Spinal cord (tissue), 10 donors: Measurements from ENCODE around the gene CHRM4. TPM values are rescaled to one million over a fixed set of nuclear protein-coding genes. Genes with fewer than 3 reads are reported as not detected.

Experiments
- DNase-seq, 6 donors: peaks; one replicate each; pipeline versions ENCODE4 v3.0.0 to v3.0.0-alpha.2; 2013 to 2015; ENCODE audit warnings: low spot score in 6 of 6, low read depth in 4 of 6
- H3K27ac ChIP-seq: one replicate; pipeline ENCODE4 v1.5.1; 2013; ENCODE audit warnings: low read depth, low read length, control low read depth
- H3K27me3 ChIP-seq: one replicate; pipeline ENCODE4 v1.6.1; 2013; ENCODE audit warnings: low read length; ENCODE audit not compliant: control insufficient read depth, insufficient read depth
- H3K36me3 ChIP-seq: one replicate; pipeline ENCODE4 v1.6.1; 2013; ENCODE audit warnings: low read length; ENCODE audit not compliant: control insufficient read depth, insufficient read depth
- H3K4me1 ChIP-seq: one replicate; pipeline ENCODE4 v1.6.1; 2013; ENCODE audit warnings: low read length; ENCODE audit not compliant: control insufficient read depth, insufficient read depth
- H3K4me3 ChIP-seq: one replicate; pipeline ENCODE4 v1.5.1; 2013; ENCODE audit warnings: low read depth, low read length, control low read depth
- H3K9me3 ChIP-seq: one replicate; pipeline ENCODE4 v1.6.1; 2013; ENCODE audit warnings: low read length; ENCODE audit not compliant: control insufficient read depth, insufficient read depth
- WGBS: methylation state at CpG from one replicate; pipeline ENCODE4 v1.1.5; 2013; ENCODE audit warnings: missing lambda C conversion rate; ENCODE audit not compliant: insufficient coverage; 5-methylcytosine and 5-hydroxymethylcytosine counted together
- polyA plus RNA-seq, 2 donors: library from polyadenylated mRNA; unstranded; fragments of 120-200 nt; gene quantifications; one replicate each; pipeline ENCODE4 v1.2.1, GENCODE V29; 2013; ENCODE audit not compliant: insufficient read length in 2 of 2
- total RNA-seq, 2 donors: library from RNA; depleted of rRNA in 1 of 2; stranded (reverse); fragments of 120-200 nt in 1 of 2; fragments of >200 nt in 1 of 2; gene quantifications; one replicate each; pipeline versions ENCODE4 v1.2.3 to v1.2.4, GENCODE V29; 2013 to 2014
- donor health status: healthy.

CHRM4 gene
- total and polyA plus RNA-seq, 4 donors: 1.0 to 7.6 (median 5.5) TPM

GRCh38 chr11:46389450-46390330, 1.9 kb downstream of the CHRM4 start:
- H3K36me3 ChIP-seq: peaks cover 16% of the 10 kb centered on the region
- peaks cover 52% of the 10 kb centered on the region for H3K4me1 ChIP-seq
- peak in 3 of 6 donors; percentile 50 to 85 (median 84) for DNase-seq
- H3K4me3 ChIP-seq: peak overlapping the region; percentile 45
- no peaks in the 10 kb centered on the region for H3K9me3 ChIP-seq
- H3K27me3 ChIP-seq: peaks cover 46% of the 10 kb centered on the region
- H3K27ac ChIP-seq: no peak overlapping the region
- WGBS: 2% methylated on average over 80 of the region's 80 CpGs

GRCh38 chr11:46388619-46389449, 2.7 kb downstream of the CHRM4 start:
- DNase-seq: peak in 1 of 6 donors; percentile 27
- Histone ChIP-seq H3K36me3 (peaks cover 25% of the 10 kb centered on the region), H3K27ac (no peak overlapping the region), H3K4me3 (no peak overlapping the region), H3K9me3 (no peaks in the 10 kb centered on the region), H3K4me1 (peaks cover 52% of the 10 kb centered on the region), H3K27me3 (peaks cover 46% of the 10 kb centered on the region)
- WGBS: 6% methylated on average over 18 of the region's 21 CpGs

- peaks cover 50% of the 10 kb centered on the region for H3K4me1 ChIP-seq
- H3K27me3 ChIP-seq: peaks cover 46% of the 10 kb centered on the region
- DNase-seq: no peak
- WGBS: 28% methylated on average over 14 of the region's 24 CpGs
- peaks cover 32% of the 10 kb centered on the region for H3K36me3 ChIP-seq
- no peak overlapping the region for H3K4me3 ChIP-seq
- H3K27ac ChIP-seq: no peak overlapping the region
- no peaks in the 10 kb centered on the region for H3K9me3 ChIP-seq
These were observed 3.5 kb downstream of the CHRM4 start for GRCh38 chr11:46387919-46388618.

GRCh38 chr11:46387456-46387855, 4.1 kb downstream of the CHRM4 start:
- WGBS: 78% methylated on average over 5 of the region's 5 CpGs
- no peak overlapping the region for H3K27ac ChIP-seq
- H3K27me3 ChIP-seq: peaks cover 46% of the 10 kb centered on the region
- no peak for DNase-seq
- H3K4me3 ChIP-seq: no peak overlapping the region
- H3K4me1 ChIP-seq: peaks cover 50% of the 10 kb centered on the region
- H3K9me3 ChIP-seq: no peaks in the 10 kb centered on the region
- H3K36me3 ChIP-seq: peaks cover 39% of the 10 kb centered on the region

GRCh38 chr11:46386674-46387073, 4.9 kb downstream of the CHRM4 start:
- Histone ChIP-seq H3K27me3 (peaks cover 49% of the 10 kb centered on the region), H3K4me1 (peaks cover 55% of the 10 kb centered on the region), H3K27ac (no peak overlapping the region), H3K4me3 (no peak overlapping the region), H3K9me3 (no peaks in the 10 kb centered on the region), H3K36me3 (peaks cover 41% of the 10 kb centered on the region)
- 100% methylated on average over 4 of the region's 4 CpGs for WGBS
- DNase-seq: no peak

GRCh38 chr11:46386005-46386578, 5.5 kb downstream of the CHRM4 start:
- DNase-seq: no peak
- H3K9me3 ChIP-seq: no peaks in the 10 kb centered on the region
- H3K4me1 ChIP-seq: peaks cover 54% of the 10 kb centered on the region
- no peak overlapping the region for H3K4me3 ChIP-seq
- peaks cover 46% of the 10 kb centered on the region for H3K27me3 ChIP-seq
- H3K36me3 ChIP-seq: peaks cover 41% of the 10 kb centered on the region
- WGBS: 95% methylated on average over 25 of the region's 25 CpGs
- H3K27ac ChIP-seq: no peak overlapping the region

- no peak for DNase-seq
- Histone ChIP-seq H3K36me3 (peaks cover 41% of the 10 kb centered on the region), H3K4me1 (peaks cover 54% of the 10 kb centered on the region), H3K27ac (no peak overlapping the region), H3K4me3 (no peak overlapping the region), H3K27me3 (peaks cover 41% of the 10 kb centered on the region), H3K9me3 (no peaks in the 10 kb centered on the region)
- 96% methylated on average over 47 of the region's 47 CpGs for WGBS
These were observed 6.2 kb downstream of the CHRM4 start for GRCh38 chr11:46385169-46386004.

GRCh38 chr11:46383974-46384701, 7.4 kb downstream of the CHRM4 start:
- 91% methylated on average over 6 of the region's 12 CpGs for WGBS

More at GRCh38 chr11:46383974-46384701, 7.4 kb downstream of the CHRM4 start:
- Histone ChIP-seq H3K4me3 (no peak overlapping the region), H3K9me3 (no peaks in the 10 kb centered on the region), H3K27ac (no peak overlapping the region), H3K27me3 (peaks cover 29% of the 10 kb centered on the region), H3K36me3 (peaks cover 48% of the 10 kb centered on the region), H3K4me1 (peaks cover 46% of the 10 kb centered on the region)
- DNase-seq: no peak
